Motor neuron (in vitro differentiated cells): ENCODE measurements around the gene ANKRD52. TPM values are rescaled to one million over a fixed set of nuclear protein-coding genes. Genes with fewer than 3 reads are reported as not detected.
"Not testable (repeated sequence)": the region's sequence is repeated elsewhere in the genome, so short reads cannot be mapped to it uniquely, and the experiment has no call there.

ENCODE experiments used
- ATAC-seq, 8 experiments: fragments of 200-7000 bp; cut with Tn5 transposase; replicated peaks in 6 of 8; 2 replicates each; pipeline ENCODE4 v1.8.0; 2021; ENCODE audit warnings: mild to moderate bottlenecking in 8 of 8, moderate library complexity in 8 of 8
- H3K27ac ChIP-seq, 2 donors: fragments of 250-450 bp; sonication (Bioruptor Pico); 2 replicates each; pipeline ENCODE4 v1.9.0; 2021; ENCODE audit warnings: antibody characterized with exemption in 2 of 2, mild to moderate bottlenecking in 2 of 2, moderate library complexity in 1 of 2
- H3K4me1 ChIP-seq, 2 donors: fragments of 250-450 bp; sonication (Bioruptor Pico); replicated peaks in 1 of 2; 2 replicates each; pipeline ENCODE4 v1.6.1; 2021; ENCODE audit warnings: antibody characterized with exemption in 2 of 2, mild to moderate bottlenecking in 2 of 2, moderate library complexity in 1 of 2
- H3K4me3 ChIP-seq, 5 donors: fragments of 250-450 bp; sonication (Bioruptor Pico); 2 replicates each; pipeline ENCODE4 v1.9.0; 2021; ENCODE audit warnings: antibody characterized with exemption in 5 of 5, mild to moderate bottlenecking in 5 of 5, moderate library complexity in 4 of 5
- WGBS, 10 experiments: fragments of 450-650 bp; shearing (Covaris generic); methylation state at CpG; one replicate each; pipeline ENCODE4 v1.0.0; 2022; 5-methylcytosine and 5-hydroxymethylcytosine counted together
- in situ Hi-C, 9 experiments: fragments of 400-800 bp; cut with MboI; loops; one replicate each; pipeline ENCODE4 v1.15.0; 2021; ENCODE audit warnings: low sequenced_read_pairs in 9 of 9, low pct_unique_long_range_greater_than_20kb in 2 of 9; ENCODE audit not compliant: unreplicated experiment in 9 of 9
- total RNA-seq, 8 experiments: library from RNA; unstranded; fragments of 300-600 nt; gene quantifications; 2 replicates each; pipeline versions ENCODE4 v1.2.3 to v1.2.4, GENCODE V29; 2022

Gene ANKRD52
- total RNA-seq, 8 experiments from 2014 or later: 5.3 to 30.7 (median 12.0) TPM

GRCh38 chr12:56288705-56289387 lies 30.7 kb upstream of the ANKRD52 start:
- Histone ChIP-seq H3K4me3 (no peak overlapping the region), H3K27ac (no peak overlapping the region), H3K4me1 (no peaks in the 10 kb centered on the region)
- no peak for ATAC-seq
- 67 to 100% (median 95%) methylated on average over 1 to 3 of the region's 3 CpGs; no CpG with 5 or more reads in 2 of the 10 experiments for WGBS, 10 experiments
- in situ Hi-C loops: no loop called here

- no peak overlapping the region for H3K4me3 ChIP-seq
- H3K4me1 ChIP-seq: no peaks in the 10 kb centered on the region
- in situ Hi-C loops: no loop called here
- ATAC-seq: peak in 1 of 8 experiments; percentile 33
- no peak overlapping the region for H3K27ac ChIP-seq
- 0 to 100% (median 37%) methylated on average over 1 to 4 of the region's 4 CpGs; no CpG with 5 or more reads in 1 of the 10 experiments for WGBS, 10 experiments
Observed at GRCh38 chr12:56286044-56286830, 28.1 kb upstream of the ANKRD52 start.

GRCh38 chr12:56284263-56284662 lies 26.1 kb upstream of the ANKRD52 start:
- H3K27ac ChIP-seq, H3K4me3 ChIP-seq, H3K4me1 ChIP-seq, ATAC-seq, in situ Hi-C loops: not testable (repeated sequence)
- 40 to 100% (median 98%) methylated on average over 1 to 5 of the region's 5 CpGs for WGBS, 10 experiments

- Histone ChIP-seq H3K4me3 (no peak overlapping the region), H3K27ac (no peak overlapping the region), H3K4me1 (no peaks in the 10 kb centered on the region)
- ATAC-seq: no peak
- WGBS, 10 experiments: 81 to 100% (median 98%) methylated on average over 2 of the region's 2 CpGs; no CpG with 5 or more reads in 6 of the 10 experiments
- in situ Hi-C loops: no loop called here
Observed at GRCh38 chr12:56282579-56282978, 24.4 kb upstream of the ANKRD52 start.

- in situ Hi-C loops: no loop called here
- H3K4me1 ChIP-seq: no peaks in the 10 kb centered on the region
Observed at GRCh38 chr12:56282030-56282429, 23.8 kb upstream of the ANKRD52 start.

GRCh38 chr12:56280849-56281248 lies 22.7 kb upstream of the ANKRD52 start:
- no peak for ATAC-seq
- Histone ChIP-seq H3K4me3 (no peak overlapping the region), H3K27ac (no peak overlapping the region), H3K4me1 (no peaks in the 10 kb centered on the region)
- in situ Hi-C loops: no loop called here

More at GRCh38 chr12:56282030-56282429, 23.8 kb upstream of the ANKRD52 start:
- no peak overlapping the region for H3K27ac ChIP-seq
- no peak overlapping the region for H3K4me3 ChIP-seq
- 86 to 100% (median 96%) methylated on average over 1 to 6 of the region's 6 CpGs; no CpG with 5 or more reads in 2 of the 10 experiments for WGBS, 10 experiments
- no peak for ATAC-seq

GRCh38 chr12:56278905-56279304 lies 20.7 kb upstream of the ANKRD52 start:
- no peak overlapping the region for H3K4me3 ChIP-seq
- 85 to 100% (median 100%) methylated on average over 1 to 2 of the region's 3 CpGs; no CpG with 5 or more reads in 3 of the 10 experiments for WGBS, 10 experiments
- no peak overlapping the region for H3K27ac ChIP-seq
- in situ Hi-C loops: no loop called here
- no peaks in the 10 kb centered on the region for H3K4me1 ChIP-seq
- no peak for ATAC-seq

- WGBS, 10 experiments: 86 to 100% (median 100%) methylated on average over 1 to 2 of the region's 2 CpGs; no CpG with 5 or more reads in 5 of the 10 experiments
- in situ Hi-C loops: loop anchor here in 1 of 9 experiments (25.0 kb wide), 1 partner anchor 112 kb away; the partner anchor contains the start of genes MYL6 and MYL6B
- no peaks in the 10 kb centered on the region for H3K4me1 ChIP-seq
- H3K4me3 ChIP-seq: no peak overlapping the region
- H3K27ac ChIP-seq: no peak overlapping the region
- ATAC-seq: no peak
Observed at GRCh38 chr12:56274299-56274698, 16.1 kb upstream of the ANKRD52 start.

- 40 to 100% (median 100%) methylated on average over 1 of the region's 2 CpGs; no CpG with 5 or more reads in 5 of the 10 experiments for WGBS, 10 experiments
- not testable (repeated sequence) for H3K4me1 ChIP-seq, H3K27ac ChIP-seq, H3K4me3 ChIP-seq, ATAC-seq
- in situ Hi-C loops: loop anchor here in 1 of 9 experiments (25.0 kb wide), 1 partner anchor 110 kb away; the partner anchor contains the start of genes MYL6 and MYL6B
Observed at GRCh38 chr12:56272468-56272867, 14.3 kb upstream of the ANKRD52 start.

- peak in 1 of 8 experiments; percentile 2 for ATAC-seq
- peaks cover 0 to 4% of the 10 kb centered on the region in 2 donors for H3K4me1 ChIP-seq
- H3K27ac ChIP-seq: no peak overlapping the region
- WGBS, 10 experiments: 14% methylated on average over 1 of the region's 1 CpG; no CpG with 5 or more reads in 9 of the 10 experiments
- in situ Hi-C loops: loop anchor here in 1 of 9 experiments (25.0 kb wide), 1 partner anchor 109 kb away; the partner anchor contains the start of genes MYL6 and MYL6B
- H3K4me3 ChIP-seq: no peak overlapping the region
Observed at GRCh38 chr12:56271031-56271430, 12.8 kb upstream of the ANKRD52 start.

GRCh38 chr12:56267443-56268071 lies 9.4 kb upstream of the ANKRD52 start:
- Histone ChIP-seq H3K27ac (no peak overlapping the region), H3K4me1 (peaks cover 0 to 5% of the 10 kb centered on the region in 2 donors), H3K4me3 (peak overlapping the region; percentile 52 to 65 (median 60))
- 0 to 60% (median 40%) methylated on average over 1 to 7 of the region's 21 CpGs; no CpG with 5 or more reads in 3 of the 10 experiments for WGBS, 10 experiments
- in situ Hi-C loops: loop anchor here in 1 of 9 experiments (25.0 kb wide), 1 partner anchor 105 kb away; the partner anchor contains the start of genes MYL6 and MYL6B
- ATAC-seq: peak in 1 of 8 experiments; percentile 11

- H3K27ac ChIP-seq: peak within 1 kb of the TSS; percentile 79 to 82
- 0 to 5% (median 1%) methylated on average over 1 to 20 of the region's 68 CpGs; no CpG with 5 or more reads in 6 of the 10 experiments for WGBS, 10 experiments
- peak within 1 kb of the TSS; percentile 52 to 65 (median 60) for H3K4me3 ChIP-seq
- H3K4me1 ChIP-seq: peaks cover 0 to 5% of the 10 kb centered on the region in 2 donors
- peak; percentile 91 to 95 (median 93) for ATAC-seq
- in situ Hi-C loops: loop anchor here in 1 of 9 experiments (25.0 kb wide), 1 partner anchor 105 kb away; the partner anchor contains the start of genes MYL6 and MYL6B
Observed at GRCh38 chr12:56266693-56267442, 8.7 kb upstream of the ANKRD52 start, which contains the start of gene COQ10A. COQ10A (plus strand) TSS chr12:56266942; CDS start chr12:56267119, 177 bp downstream.
